Measurements from ENCODE around the gene PACRG. TPM values are rescaled to one million over a fixed set of nuclear protein-coding genes. Genes with fewer than 3 reads are reported as not detected.

PACRG gene
- total RNA-seq, 4 donors from 2014 or later = 0.29 to 1.6 (median 0.61) TPM

- no peaks in the 10 kb centered on the region for H3K4me1 ChIP-seq
- H3K27me3 ChIP-seq = no peaks in the 10 kb centered on the region
- H3K36me3 ChIP-seq = no peaks in the 10 kb centered on the region
- intact Hi-C loops (cut with DNase I; ENCODE audit: low total_unique reads) (no loop called here), in situ Hi-C loops (cut with MboI; ENCODE audit: low sequenced_read_pairs in 4 of 4) (no loop called here)
- DNase-seq (no peak), ATAC-seq (no peak)
- H3K4me3 ChIP-seq = no peak overlapping the region
- TF ChIP-seq CTCF (IDR thresholded peaks at IDR 0.05 in 4 of 5, conservative IDR thresholded peaks at IDR 0.05 in 1 of 5) (no peak), POLR2A (IDR thresholded peaks at IDR 0.05) (no peak)
- H3K27ac ChIP-seq = no peak overlapping the region
- H3K9me3 ChIP-seq = no peaks in the 10 kb centered on the region
These were observed 409.1 kb downstream of the PACRG start for GRCh38 chr6:163136681-163137397.

GRCh38 chr6:163137398-163137881 lies 409.7 kb downstream of the PACRG start:
- H3K9me3 ChIP-seq = no peaks in the 10 kb centered on the region
- no peaks in the 10 kb centered on the region for H3K27me3 ChIP-seq
- no peak for ATAC-seq
- no peaks in the 10 kb centered on the region for H3K36me3 ChIP-seq
- TF ChIP-seq CTCF (IDR thresholded peaks at IDR 0.05 in 4 of 5, conservative IDR thresholded peaks at IDR 0.05 in 1 of 5) (no peak), POLR2A (IDR thresholded peaks at IDR 0.05) (no peak)
- H3K4me3 ChIP-seq = no peak overlapping the region
- no peak for DNase-seq
- in situ Hi-C loops (cut with MboI; ENCODE audit: low sequenced_read_pairs in 4 of 4) = no loop called here
- no peaks in the 10 kb centered on the region for H3K4me1 ChIP-seq
- H3K27ac ChIP-seq = no peak overlapping the region
- intact Hi-C loops (cut with DNase I; ENCODE audit: low total_unique reads) = no loop called here

- Histone ChIP-seq H3K4me1 (no peaks in the 10 kb centered on the region), H3K36me3 (no peaks in the 10 kb centered on the region), H3K27me3 (no peaks in the 10 kb centered on the region), H3K27ac (no peak overlapping the region), H3K9me3 (no peaks in the 10 kb centered on the region), H3K4me3 (no peak overlapping the region)
- no peak for DNase-seq
- in situ Hi-C loops (cut with MboI; ENCODE audit: low sequenced_read_pairs in 4 of 4) = no loop called here
- TF ChIP-seq POLR2A (IDR thresholded peaks at IDR 0.05) (no peak), CTCF (IDR thresholded peaks at IDR 0.05 in 4 of 5, conservative IDR thresholded peaks at IDR 0.05 in 1 of 5) (no peak)
- no peak for ATAC-seq
- intact Hi-C loops (cut with DNase I; ENCODE audit: low total_unique reads) = no loop called here
These were observed 418.3 kb downstream of the PACRG start for GRCh38 chr6:163146036-163146435.

- TF ChIP-seq CTCF (IDR thresholded peaks at IDR 0.05 in 4 of 5, conservative IDR thresholded peaks at IDR 0.05 in 1 of 5) (no peak), POLR2A (IDR thresholded peaks at IDR 0.05) (no peak)
- Histone ChIP-seq H3K4me1 (no peaks in the 10 kb centered on the region), H3K27ac (no peak overlapping the region), H3K4me3 (no peak overlapping the region), H3K9me3 (no peaks in the 10 kb centered on the region), H3K36me3 (no peaks in the 10 kb centered on the region), H3K27me3 (no peaks in the 10 kb centered on the region)
- ATAC-seq (no peak), DNase-seq (no peak)
- intact Hi-C loops (cut with DNase I; ENCODE audit: low total_unique reads) = no loop called here
- in situ Hi-C loops (cut with MboI; ENCODE audit: low sequenced_read_pairs in 4 of 4) = no loop called here
These were observed 420.2 kb downstream of the PACRG start for GRCh38 chr6:163147994-163148393.

Data from gastrocnemius medialis (tissue), 4 donors.